Measurements from ENCODE around the gene EXOC6. TPM values are rescaled to one million over a fixed set of nuclear protein-coding genes. Genes with fewer than 3 reads are reported as not detected.
A peak's percentile ranks its signal among the peaks of the same experiment; 100 is the strongest.

EXOC6 gene
- total RNA-seq, 3 donors from 2014 or later = 7.0 to 26.1 (median 16.1) TPM

GRCh38 chr10:93064874-93065660, 216.7 kb downstream of the EXOC6 start:
- Histone ChIP-seq H3K4me1 (peaks cover 0 to 5% of the 10 kb centered on the region in 2 donors), H3K4me3 (no peak overlapping the region), H3K36me3 (no peaks in the 10 kb centered on the region), H3K9me3 (no peaks in the 10 kb centered on the region), H3K27ac (no peak overlapping the region), H3K27me3 (peaks cover 3 to 95% of the 10 kb centered on the region in 2 donors)
- no peak for DNase-seq (ENCODE audit: low spot score in 2 of 2)
- intact Hi-C loops (cut with DNase I; ENCODE audit: low total_unique reads) = no loop called here
- TF ChIP-seq CTCF (IDR thresholded peaks at IDR 0.05) = no peak
- TF ChIP-seq POLR2AphosphoS5 (IDR thresholded peaks at IDR 0.05) = no peak
- no peak for TF ChIP-seq POLR2A (IDR thresholded peaks at IDR 0.05)

GRCh38 chr10:93065675-93066543, 217.6 kb downstream of the EXOC6 start:
- intact Hi-C loops (cut with DNase I; ENCODE audit: low total_unique reads) = no loop called here
- Histone ChIP-seq H3K9me3 (no peaks in the 10 kb centered on the region), H3K27ac (no peak overlapping the region), H3K4me1 (peaks cover 0 to 5% of the 10 kb centered on the region in 2 donors), H3K4me3 (peak overlapping the region in 2 of 3 donors; percentile 27 to 52), H3K27me3 (peaks cover 0 to 94% of the 10 kb centered on the region in 2 donors), H3K36me3 (no peaks in the 10 kb centered on the region)
- TF ChIP-seq CTCF (IDR thresholded peaks at IDR 0.05) = no peak
- no peak for TF ChIP-seq POLR2A (IDR thresholded peaks at IDR 0.05)
- no peak for TF ChIP-seq POLR2AphosphoS5 (IDR thresholded peaks at IDR 0.05)
- no peak for DNase-seq (ENCODE audit: low spot score in 2 of 2)

DNA sequence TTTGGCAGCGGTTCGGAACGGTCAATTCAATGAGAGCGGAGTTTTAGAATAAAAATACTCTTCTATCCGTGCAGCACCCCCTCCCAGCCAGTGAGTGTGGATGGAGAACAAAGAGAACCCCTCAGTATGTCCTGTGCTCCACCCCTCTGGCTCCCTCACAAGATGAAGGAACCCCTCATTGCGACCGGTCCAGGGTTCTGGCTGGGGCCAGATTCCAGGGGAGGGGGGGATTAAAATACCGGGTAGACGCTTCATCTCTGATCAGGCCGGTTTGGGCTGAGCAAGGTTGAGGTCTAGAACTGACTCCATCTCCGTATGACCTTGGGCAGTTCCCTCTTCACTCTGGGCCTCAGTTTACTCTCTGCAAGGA, 218.2 kb downstream of the EXOC6 start:
- intact Hi-C loops (cut with DNase I; ENCODE audit: low total_unique reads) = no loop called here
- Histone ChIP-seq H3K9me3 (no peaks in the 10 kb centered on the region), H3K36me3 (no peaks in the 10 kb centered on the region), H3K4me1 (peaks cover 0 to 5% of the 10 kb centered on the region in 2 donors), H3K27me3 (peaks cover 0 to 88% of the 10 kb centered on the region in 2 donors), H3K27ac (no peak overlapping the region), H3K4me3 (no peak overlapping the region)
- no peak for DNase-seq (ENCODE audit: low spot score in 2 of 2)
- TF ChIP-seq POLR2AphosphoS5 (IDR thresholded peaks at IDR 0.05) = no peak
- TF ChIP-seq POLR2A (IDR thresholded peaks at IDR 0.05) = no peak
- no peak for TF ChIP-seq CTCF (IDR thresholded peaks at IDR 0.05)

DNA sequence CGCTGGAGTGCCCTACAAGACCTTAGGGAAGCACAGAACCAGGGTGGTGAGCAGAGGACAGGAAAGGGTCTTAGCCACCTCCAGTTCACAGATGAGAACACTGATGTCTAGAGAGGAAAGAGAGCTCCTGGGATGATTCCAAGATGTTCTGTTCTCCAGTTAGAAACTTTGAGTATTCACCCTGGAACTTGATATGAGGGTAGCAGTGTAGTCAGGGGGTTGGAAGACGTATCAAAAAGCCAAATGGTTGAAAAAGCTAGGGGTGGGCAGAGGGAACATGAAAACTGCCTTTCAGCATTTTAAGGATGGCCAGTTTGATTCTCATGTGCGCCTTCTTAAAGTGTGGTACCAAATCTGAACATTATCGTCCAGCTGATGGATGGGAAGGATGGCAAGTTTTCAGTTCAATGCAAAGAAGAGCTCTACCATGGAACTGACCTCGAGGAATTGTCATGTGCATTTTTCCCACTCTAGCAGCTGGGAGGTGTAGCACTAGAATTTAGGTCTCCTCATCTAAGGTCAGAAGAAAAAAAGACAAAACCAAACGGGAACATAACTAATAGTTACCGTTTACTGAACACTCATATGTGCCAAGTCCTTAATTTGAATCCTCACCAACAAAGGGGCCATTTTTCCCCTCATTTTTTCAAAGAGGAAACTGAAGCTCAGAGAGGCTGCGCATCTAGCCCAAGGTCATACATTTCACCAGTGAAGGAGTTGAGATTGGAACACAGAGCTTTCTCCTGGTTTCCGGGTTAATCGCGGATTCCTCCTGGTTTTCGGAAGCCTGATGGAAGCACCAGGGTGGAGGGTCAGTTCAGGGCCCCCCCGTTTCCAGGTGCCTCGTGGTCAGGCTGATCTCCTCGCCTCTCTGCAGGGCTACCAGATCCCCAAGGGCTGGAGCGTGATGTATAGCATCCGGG, 219.4 kb downstream of the EXOC6 start:
- no peak for DNase-seq (ENCODE audit: low spot score in 2 of 2)
- H3K4me1 ChIP-seq = peaks cover 0 to 2% of the 10 kb centered on the region in 2 donors
- peaks cover 0 to 84% of the 10 kb centered on the region in 2 donors for H3K27me3 ChIP-seq

More for the DNA sequence above, 219.4 kb downstream of the EXOC6 start:
- intact Hi-C loops (cut with DNase I; ENCODE audit: low total_unique reads) = no loop called here
- no peaks in the 10 kb centered on the region for H3K9me3 ChIP-seq
- H3K36me3 ChIP-seq = no peaks in the 10 kb centered on the region
- H3K4me3 ChIP-seq = peak overlapping the region in 2 of 3 donors; percentile 13 to 31
- H3K27ac ChIP-seq = no peak overlapping the region
- TF ChIP-seq CTCF (IDR thresholded peaks at IDR 0.05) (no peak), POLR2AphosphoS5 (IDR thresholded peaks at IDR 0.05) (no peak), POLR2A (IDR thresholded peaks at IDR 0.05) (no peak)

Data from breast epithelium (tissue), 4 donors.